ENCODE measurements around the gene KRTCAP2. TPM values are rescaled to one million over a fixed set of nuclear protein-coding genes. Genes with fewer than 3 reads are reported as not detected.

KRTCAP2 gene
- total and polyA plus RNA-seq, 9 donors, result 96.5 to 499 (median 166) TPM

DNA sequence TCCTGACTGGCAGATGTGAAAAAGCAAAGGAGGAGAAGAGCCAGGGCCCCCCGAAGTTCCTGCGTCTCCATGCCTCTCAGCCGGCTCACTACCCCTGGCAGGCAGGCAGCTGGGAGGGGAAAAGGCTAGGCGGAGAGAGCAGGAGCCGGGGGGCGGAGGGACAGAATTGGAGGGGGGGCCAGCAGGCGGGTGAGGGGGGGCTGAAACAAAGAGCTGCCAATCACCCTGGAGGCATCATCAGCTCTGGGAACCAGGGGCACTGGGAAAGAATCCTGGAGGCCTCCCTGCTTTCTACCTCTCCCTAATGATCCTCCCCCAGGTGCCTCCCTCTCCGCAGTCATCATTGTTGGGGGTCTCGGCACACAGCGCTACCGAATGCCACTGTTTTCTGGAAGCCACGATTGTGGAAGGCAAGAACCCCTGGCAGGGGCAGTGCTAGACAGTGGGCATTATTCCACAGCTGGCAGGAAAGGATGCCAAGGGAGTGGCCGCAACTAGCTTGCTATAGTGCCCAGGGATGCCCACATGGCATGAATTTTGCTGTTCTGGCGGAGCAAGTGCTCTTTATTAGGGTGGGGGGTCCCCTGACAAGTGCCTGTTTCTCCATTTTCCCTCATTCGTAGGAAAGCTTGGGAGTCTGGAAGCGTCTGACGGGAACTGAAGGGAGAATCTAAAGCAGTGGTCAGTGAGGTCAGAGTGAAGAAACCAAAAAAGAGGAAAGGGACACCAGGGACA, 34.9 kb upstream of the KRTCAP2 start, which contains the start of gene THBS3:
Gene THBS3 (minus strand): TSS at position 92 of the 735 bp plus-strand sequence. CDS start 21 bp downstream, at position 71.
- intact Hi-C loops (cut with DNase I), result loop anchor here in 1 of 4 donors (2.0 to 10.0 kb wide), 3 partner anchors 19 to 117 kb away; partner anchors contain the start of gene RUSC1
- WGBS, 3 donors, result 4 to 8% (median 6%) methylated on average over 17 of the region's 17 CpGs

DNA sequence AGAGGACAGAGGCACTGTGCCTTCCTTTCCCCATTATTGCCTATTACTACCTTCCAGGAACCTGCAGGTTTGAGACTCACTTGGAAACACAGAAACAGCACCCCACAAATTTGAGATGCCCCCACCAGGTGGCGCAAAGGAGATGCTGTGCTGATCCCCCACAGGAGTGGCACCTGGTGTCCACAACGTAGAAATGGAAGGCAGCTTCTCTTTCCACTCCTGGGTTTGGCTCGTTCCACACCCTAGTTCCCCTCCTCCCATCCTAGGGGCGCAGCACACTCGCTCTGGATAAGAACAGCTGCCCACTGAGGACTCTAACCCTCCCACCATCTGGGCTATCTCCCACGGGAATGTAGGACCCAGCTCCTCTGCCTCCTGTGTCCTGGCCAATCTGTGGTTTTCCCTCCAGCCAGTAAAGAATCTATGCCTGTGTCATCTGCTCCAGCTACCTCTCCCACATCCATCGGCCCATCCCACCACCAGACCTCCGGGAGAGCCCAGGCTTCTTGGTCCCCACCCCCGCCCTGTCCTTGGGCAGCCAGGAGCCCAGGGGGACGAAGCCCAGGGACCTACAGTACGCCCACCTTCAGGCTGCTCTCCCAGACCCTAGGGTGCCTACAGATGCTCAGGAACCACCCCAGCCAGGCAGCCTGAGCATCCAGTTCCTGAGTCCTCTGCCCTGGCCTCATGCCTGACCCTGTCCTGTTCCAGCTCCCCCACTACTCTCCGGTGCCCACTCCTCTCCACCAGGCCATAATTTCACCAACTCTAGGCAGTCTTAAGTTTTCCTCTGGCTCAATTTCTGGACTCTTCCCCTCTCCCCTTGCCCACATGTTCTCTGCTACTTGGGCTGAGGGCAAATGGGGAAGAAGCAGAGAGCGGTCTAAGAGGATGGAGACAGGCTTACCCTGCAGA, 34.0 kb upstream of the KRTCAP2 start:
- H3K4me1 ChIP-seq (ENCODE audit: insufficient read depth), result peaks cover 8% of the 10 kb centered on the region
- peak; percentile 80 to 92 (median 87) for DNase-seq
- H3K36me3 ChIP-seq, result no peaks in the 10 kb centered on the region
- H3K9me3 ChIP-seq, result no peaks in the 10 kb centered on the region
- TF ChIP-seq EP300 (IDR thresholded peaks at IDR 0.05) (no peak), POLR2A (IDR thresholded peaks at IDR 0.05) (peak; percentile 49)
- TF ChIP-seq, protein P1, sequence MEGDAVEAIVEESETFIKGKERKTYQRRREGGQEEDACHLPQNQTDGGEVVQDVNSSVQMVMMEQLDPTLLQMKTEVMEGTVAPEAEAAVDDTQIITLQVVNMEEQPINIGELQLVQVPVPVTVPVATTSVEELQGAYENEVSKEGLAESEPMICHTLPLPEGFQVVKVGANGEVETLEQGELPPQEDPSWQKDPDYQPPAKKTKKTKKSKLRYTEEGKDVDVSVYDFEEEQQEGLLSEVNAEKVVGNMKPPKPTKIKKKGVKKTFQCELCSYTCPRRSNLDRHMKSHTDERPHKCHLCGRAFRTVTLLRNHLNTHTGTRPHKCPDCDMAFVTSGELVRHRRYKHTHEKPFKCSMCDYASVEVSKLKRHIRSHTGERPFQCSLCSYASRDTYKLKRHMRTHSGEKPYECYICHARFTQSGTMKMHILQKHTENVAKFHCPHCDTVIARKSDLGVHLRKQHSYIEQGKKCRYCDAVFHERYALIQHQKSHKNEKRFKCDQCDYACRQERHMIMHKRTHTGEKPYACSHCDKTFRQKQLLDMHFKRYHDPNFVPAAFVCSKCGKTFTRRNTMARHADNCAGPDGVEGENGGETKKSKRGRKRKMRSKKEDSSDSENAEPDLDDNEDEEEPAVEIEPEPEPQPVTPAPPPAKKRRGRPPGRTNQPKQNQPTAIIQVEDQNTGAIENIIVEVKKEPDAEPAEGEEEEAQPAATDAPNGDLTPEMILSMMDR (IDR thresholded peaks at IDR 0.05), result peak; percentile 75 to 88 (median 84)
- H3K27ac ChIP-seq, result peak overlapping the region; percentile 97 to 100
- intact Hi-C loops (cut with DNase I), result loop anchor here in 1 of 4 donors (2.0 to 10.0 kb wide), 3 partner anchors 20 to 118 kb away; partner anchors contain the start of gene RUSC1
- WGBS, 3 donors, result 6 to 10% (median 9%) methylated on average over 13 of the region's 13 CpGs
- H3K4me3 ChIP-seq, result peak overlapping the region; percentile 59
- H3K27me3 ChIP-seq, result no peaks in the 10 kb centered on the region

More for the DNA sequence above, 34.9 kb upstream of the KRTCAP2 start, which contains the start of gene THBS3:
- Histone ChIP-seq H3K4me3 (peak within 1 kb of the TSS; percentile 59), H3K27me3 (no peaks in the 10 kb centered on the region), H3K9me3 (no peaks in the 10 kb centered on the region), H3K36me3 (no peaks in the 10 kb centered on the region), H3K27ac (peak within 1 kb of the TSS; percentile 97 to 100), H3K4me1 (ENCODE audit: insufficient read depth) (peaks cover 8% of the 10 kb centered on the region)
- peak; percentile 54 to 75 (median 70) for DNase-seq
- TF ChIP-seq EP300 (IDR thresholded peaks at IDR 0.05) (no peak), POLR2A (IDR thresholded peaks at IDR 0.05) (peak; percentile 8)
- TF ChIP-seq, protein P1 (IDR thresholded peaks at IDR 0.05), result no peak

DNA sequence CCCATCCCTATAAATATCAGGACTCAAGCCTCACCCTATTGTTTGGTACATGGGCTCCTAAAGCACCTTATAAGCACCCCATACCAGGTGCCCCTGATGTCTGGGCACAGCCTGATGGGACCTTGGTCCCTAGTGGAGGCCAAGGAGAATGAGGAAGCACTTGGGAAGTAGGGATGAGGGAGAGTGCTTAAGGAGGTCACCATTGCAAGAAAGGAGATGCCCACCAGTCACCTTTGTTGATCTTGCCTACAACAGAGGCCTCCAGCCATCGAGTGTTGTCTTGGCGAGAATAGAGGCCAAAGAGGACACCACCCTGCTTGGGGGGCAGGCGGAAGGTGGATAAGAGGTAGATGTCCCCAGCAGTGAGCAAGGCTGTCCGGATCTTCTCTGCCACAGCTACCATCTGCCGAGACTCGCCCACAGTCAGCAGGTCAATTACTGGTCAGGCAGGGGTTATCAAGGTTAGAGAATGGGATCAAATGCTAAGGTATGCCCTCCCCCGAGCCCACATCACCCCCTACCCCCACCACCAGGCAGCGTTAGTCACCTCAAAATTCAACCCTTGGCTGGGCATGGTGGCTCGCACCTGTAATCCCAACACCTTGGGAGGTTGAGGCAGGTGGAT, 33.0 kb upstream of the KRTCAP2 start:
- 67 to 71% (median 67%) methylated on average over 9 of the region's 9 CpGs for WGBS, 3 donors
- no peak for DNase-seq
- Histone ChIP-seq H3K36me3 (no peaks in the 10 kb centered on the region), H3K27me3 (no peaks in the 10 kb centered on the region), H3K4me1 (ENCODE audit: insufficient read depth) (peaks cover 8% of the 10 kb centered on the region), H3K27ac (peak overlapping the region in 1 of 2 donors; percentile 100), H3K9me3 (no peaks in the 10 kb centered on the region), H3K4me3 (no peak overlapping the region)
- intact Hi-C loops (cut with DNase I), result loop anchor here in 1 of 4 donors (2.0 to 10.0 kb wide), 3 partner anchors 21 to 119 kb away; partner anchors contain the start of gene RUSC1
- no peak for TF ChIP-seq POLR2A (IDR thresholded peaks at IDR 0.05)
- TF ChIP-seq, protein P1 (IDR thresholded peaks at IDR 0.05), result no peak
- no peak for TF ChIP-seq EP300 (IDR thresholded peaks at IDR 0.05)

DNA sequence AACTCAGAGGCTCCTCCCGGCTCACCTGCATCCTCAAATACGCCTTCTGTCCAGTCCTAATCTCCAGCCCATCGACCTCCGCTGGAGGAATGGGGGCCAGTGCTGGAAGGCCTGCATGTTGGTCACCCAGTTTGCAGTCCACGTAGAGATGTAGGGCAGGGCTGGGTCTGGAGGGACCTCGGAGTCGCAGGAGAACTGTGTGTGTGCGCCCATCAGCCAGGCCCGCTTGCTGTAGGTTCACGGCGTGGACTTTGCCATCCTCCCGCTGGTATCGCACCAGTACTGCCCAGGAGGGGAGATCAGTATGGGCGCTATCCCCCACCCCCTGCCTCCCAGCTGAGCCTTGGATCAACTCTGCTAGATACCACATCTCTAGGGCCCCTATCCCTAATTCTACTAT, 31.9 kb upstream of the KRTCAP2 start:
- 89 to 96% (median 95%) methylated on average over 14 of the region's 14 CpGs for WGBS, 3 donors
- Histone ChIP-seq H3K4me3 (no peak overlapping the region), H3K27ac (no peak overlapping the region), H3K27me3 (no peaks in the 10 kb centered on the region), H3K36me3 (no peaks in the 10 kb centered on the region), H3K4me1 (ENCODE audit: insufficient read depth) (peaks cover 8% of the 10 kb centered on the region), H3K9me3 (no peaks in the 10 kb centered on the region)
- TF ChIP-seq EP300 (IDR thresholded peaks at IDR 0.05), result no peak
- intact Hi-C loops (cut with DNase I), result loop anchor here in 1 of 4 donors (5.0 to 10.0 kb wide), 2 partner anchors 37 to 120 kb away; partner anchors contain the start of gene RUSC1
- DNase-seq, result no peak

All from ovary (tissue), 9 donors.